Measurements from ENCODE around the gene HOXD3. TPM values are rescaled to one million over a fixed set of nuclear protein-coding genes. Genes with fewer than 3 reads are reported as not detected.

HOXD3 gene
- polyA plus RNA-seq, 1 of the 3 experiments (the other 2 are of a cell fraction) = 0.81 TPM

DNA sequence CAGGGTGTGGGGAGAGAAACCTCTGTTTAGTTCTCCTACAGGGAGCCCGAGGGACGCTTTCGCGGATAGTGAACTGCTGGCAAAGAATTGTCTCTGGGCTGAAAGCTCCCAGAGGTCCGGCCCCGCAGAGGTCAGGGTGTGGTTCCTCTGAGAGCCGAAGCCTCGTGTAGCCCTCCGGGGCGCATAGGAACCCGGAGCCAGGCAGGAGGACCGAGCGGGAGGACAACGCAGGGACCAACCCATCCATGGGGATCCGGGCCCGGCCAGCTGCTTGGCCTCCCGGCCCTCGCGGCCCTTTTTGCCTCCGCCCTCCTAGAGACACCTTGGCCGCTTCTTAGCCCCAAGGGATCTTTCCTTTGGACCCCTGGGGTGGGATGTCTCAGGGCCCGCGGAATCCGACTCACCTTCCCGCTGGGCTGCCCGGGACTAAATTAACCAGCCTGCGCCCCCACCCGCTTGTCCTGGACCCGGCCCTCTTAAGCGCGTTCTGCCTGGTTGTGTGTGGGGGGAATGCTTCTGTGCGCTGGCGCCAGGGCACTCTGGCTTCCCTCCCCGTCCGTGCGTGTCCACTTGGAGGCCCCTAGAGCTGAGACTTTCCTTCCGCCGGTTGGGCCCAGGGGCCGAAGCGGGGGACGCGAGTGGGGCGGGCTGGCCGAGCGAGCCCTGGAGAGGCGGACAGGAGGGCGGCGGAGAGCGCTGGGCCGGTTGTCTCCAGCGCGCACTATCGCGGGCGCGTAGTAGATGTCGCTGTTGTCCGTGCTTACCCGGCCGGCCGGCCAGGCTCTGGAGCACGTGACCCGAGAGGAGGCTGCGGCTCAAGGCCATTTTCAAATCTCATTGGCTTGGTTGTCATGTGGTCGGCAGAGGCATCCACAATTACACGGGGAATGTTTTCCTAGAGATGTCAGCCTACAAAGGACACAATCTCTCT is 41.0 kb upstream of the HOXD3 start, which contains the start of gene HOXD10 (continued):
- no peak for TF ChIP-seq GATA2 (CRISPR knock-in tag; IDR thresholded peaks at IDR 0.05)
- no peak for TF ChIP-seq FOXM1 (IDR thresholded peaks at IDR 0.05; ENCODE audit: low read depth)
- no peak for TF ChIP-seq RXRA (IDR thresholded peaks at IDR 0.05; ENCODE audit: borderline replicate concordance, low read depth)
- TF ChIP-seq, protein P1, sequence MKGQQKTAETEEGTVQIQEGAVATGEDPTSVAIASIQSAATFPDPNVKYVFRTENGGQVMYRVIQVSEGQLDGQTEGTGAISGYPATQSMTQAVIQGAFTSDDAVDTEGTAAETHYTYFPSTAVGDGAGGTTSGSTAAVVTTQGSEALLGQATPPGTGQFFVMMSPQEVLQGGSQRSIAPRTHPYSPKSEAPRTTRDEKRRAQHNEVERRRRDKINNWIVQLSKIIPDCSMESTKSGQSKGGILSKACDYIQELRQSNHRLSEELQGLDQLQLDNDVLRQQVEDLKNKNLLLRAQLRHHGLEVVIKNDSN (IDR thresholded peaks at IDR 0.05; ENCODE audit: borderline replicate concordance, low read depth) = peak; percentile 93
- no peak; the same call in 1 of the 2 replicates for TF ChIP-seq SIN3A (IDR thresholded peaks at IDR 0.05; ENCODE audit: borderline replicate concordance, low read depth, low read length)
- TF ChIP-seq, protein P2, sequence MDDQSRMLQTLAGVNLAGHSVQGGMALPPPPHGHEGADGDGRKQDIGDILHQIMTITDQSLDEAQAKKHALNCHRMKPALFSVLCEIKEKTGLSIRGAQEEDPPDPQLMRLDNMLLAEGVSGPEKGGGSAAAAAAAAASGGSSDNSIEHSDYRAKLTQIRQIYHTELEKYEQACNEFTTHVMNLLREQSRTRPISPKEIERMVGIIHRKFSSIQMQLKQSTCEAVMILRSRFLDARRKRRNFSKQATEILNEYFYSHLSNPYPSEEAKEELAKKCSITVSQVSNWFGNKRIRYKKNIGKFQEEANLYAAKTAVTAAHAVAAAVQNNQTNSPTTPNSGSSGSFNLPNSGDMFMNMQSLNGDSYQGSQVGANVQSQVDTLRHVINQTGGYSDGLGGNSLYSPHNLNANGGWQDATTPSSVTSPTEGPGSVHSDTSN (IDR thresholded peaks at IDR 0.05) = no peak
- no peak for TF ChIP-seq TAF1 (IDR thresholded peaks at IDR 0.05; ENCODE audit: borderline replicate concordance, low read depth, low read length)
- TF ChIP-seq EZH2phosphoT487 (IDR thresholded peaks at IDR 0.05; ENCODE audit: borderline replicate concordance, low read depth) = no peak
- peak; percentile 65 for TF ChIP-seq RAD21 (IDR thresholded peaks at IDR 0.05; ENCODE audit: low read length)
- no peak for TF ChIP-seq RFX5 (IDR thresholded peaks at IDR 0.05; ENCODE audit: low read length)
- TF ChIP-seq TCF12 (IDR thresholded peaks at IDR 0.05) = no peak

DNA sequence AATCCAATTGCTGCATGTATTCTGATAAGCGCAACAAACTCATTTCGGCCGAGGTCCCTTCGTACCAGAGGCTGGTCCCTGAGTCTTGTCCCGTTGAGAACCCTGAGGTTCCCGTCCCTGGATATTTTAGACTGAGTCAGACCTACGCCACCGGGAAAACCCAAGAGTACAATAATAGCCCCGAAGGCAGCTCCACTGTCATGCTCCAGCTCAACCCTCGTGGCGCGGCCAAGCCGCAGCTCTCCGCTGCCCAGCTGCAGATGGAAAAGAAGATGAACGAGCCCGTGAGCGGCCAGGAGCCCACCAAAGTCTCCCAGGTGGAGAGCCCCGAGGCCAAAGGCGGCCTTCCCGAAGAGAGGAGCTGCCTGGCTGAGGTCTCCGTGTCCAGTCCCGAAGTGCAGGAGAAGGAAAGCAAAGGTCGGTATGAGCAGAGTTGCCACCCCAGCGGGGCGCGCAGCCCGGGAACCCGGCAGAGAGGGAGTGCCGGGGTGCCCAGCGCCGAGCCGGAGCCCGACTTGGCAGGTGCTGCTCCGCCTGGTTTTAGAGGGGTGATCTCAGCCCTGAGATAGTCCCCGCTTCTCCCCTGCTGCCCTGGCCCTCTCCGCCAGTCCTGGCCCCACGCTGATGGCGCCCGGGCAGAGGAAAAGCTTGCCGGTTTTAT is 39.8 kb upstream of the HOXD3 start:
- WGBS (ENCODE audit: low lambda C conversion rate) = 55% methylated on average over 20 of the region's 40 CpGs
- Histone ChIP-seq H3K4me3 (ENCODE audit: low read depth in 2 of 2, low read length in 1 of 2) (peak overlapping the region in 1 of 2 experiments; percentile 45; a peak in 1 of 4 replicates), H3F3A (replicated peaks; ENCODE audit: insufficient read depth) (no peaks in the 10 kb centered on the region), H3K36me3 (replicated peaks in 1 of 2; ENCODE audit: control insufficient read depth in 1 of 2, insufficient read depth in 2 of 2, low read length in 1 of 2) (no peaks in the 10 kb centered on the region), H3K4me1 (ENCODE audit: control insufficient read depth in 1 of 2, insufficient read depth in 2 of 2, low read depth in 1 of 2, low read length in 1 of 2) (peaks cover 0 to 14% of the 10 kb centered on the region in 2 experiments; a peak in 1 of 4 replicates), H3K27me3 (ENCODE audit: insufficient read depth) (peaks cover 49% of the 10 kb centered on the region), H3K79me2 (ENCODE audit: insufficient read depth) (no peaks in the 10 kb centered on the region), H4K20me1 (ENCODE audit: insufficient read depth) (no peaks in the 10 kb centered on the region), H3K27ac (ENCODE audit: low read depth in 2 of 2, low read length in 1 of 2) (no peak overlapping the region), H3K9me2 (no peaks in the 10 kb centered on the region), H2AFZ (ENCODE audit: low read depth) (no peak overlapping the region), H3K9me3 (no peaks in the 10 kb centered on the region), H3K4me2 (0 out of 2 replicates have a peak overlapping the region, but pooled peaks have one; percentile 57), H3K9ac (no peak overlapping the region)
- CTCF ChIA-PET = interaction anchor here (0.8 to 17.7 kb wide), 13 partner anchors 7 to 1044 kb away, joined by 3 to 264 read pairs (median 8); partner anchors contain the start of genes HOXD12, HOXD13 and HOXD9
- DNase-seq = no peak
- POLR2A ChIA-PET = interaction anchor here (1.0 kb wide), 1 partner anchor 13 kb away, joined by 3 read pairs; no protein-coding TSS in a partner anchor
- TF ChIP-seq, protein P2 (IDR thresholded peaks at IDR 0.05) = no peak
- TF ChIP-seq FOXM1 (IDR thresholded peaks at IDR 0.05; ENCODE audit: low read depth) (no peak), EZH2phosphoT487 (IDR thresholded peaks at IDR 0.05; ENCODE audit: borderline replicate concordance, low read depth) (0 out of 2 replicates have a peak, but pooled peaks have one; percentile 53)
